GM12878 (cell line): ENCODE results near the gene LAS1L. TPM values are rescaled to one million over a fixed set of nuclear protein-coding genes. Genes with fewer than 3 reads are reported as not detected.
"Not testable (repeated sequence)": the region's sequence is repeated elsewhere in the genome, so short reads cannot be mapped to it uniquely, and the experiment has no call there.

Experiments
- ATAC-seq: fragments of 200-7000 bp; cut with Tn5 transposase; 3 replicates; pipeline ENCODE4 v1.9.1; 2020; ENCODE audit warnings: mild to moderate bottlenecking, moderate library complexity
- BruUV-seq: library from RNA; stranded (reverse); fragments of 400-500 nt; replicated peaks from 2 replicates; lab custom pipeline; 2021; lab: Mats Ljungman, UMichigan
- CTCF ChIA-PET: fragments of 300-600 bp; sonication (Branson Sonifier 250); formaldehyde crosslinking; extraction: SDS; loops from one replicate; lab custom pipeline; 2021; ENCODE audit warnings: inconsistent platforms; lab: Yijun Ruan, JAX
- POLR2A ChIA-PET: fragments of 350-600 bp; formaldehyde crosslinking; extraction: SDS; loops from one replicate; lab custom pipeline; 2021; ENCODE audit warnings: inconsistent platforms; lab: Charles Lee
- RAD21 ChIA-PET: fragments of 300-600 bp; sonication (Branson Sonifier 250); formaldehyde crosslinking; loops from one replicate; lab custom pipeline; 2023; ENCODE audit warnings: antibody characterized with exemption; ENCODE audit not compliant: unreplicated experiment; lab: Charles Lee
- SMC1A ChIA-PET: fragments of 300-600 bp; sonication (Branson Sonifier 250); formaldehyde crosslinking; loops from one replicate; lab custom pipeline; 2023; ENCODE audit not compliant: unreplicated experiment, uncharacterized antibody; lab: Charles Lee
- DNase-seq: peaks from one replicate; pipeline ENCODE4 v3.0.0-alpha.2; 2011; ENCODE audit warnings: low read depth, low spot score
- FAIRE-seq: peaks from 3 replicates; lab custom pipeline; 2011; peaks lifted over from hg19 to GRCh38; lab: Jason Lieb, UNC
- H2AFZ ChIP-seq: 2 replicates; pipeline ENCODE4 v1.6.0; 2011; ENCODE audit warnings: low read depth, low read length, control low read depth; ENCODE audit not compliant: control insufficient read depth
- H3K27ac ChIP-seq: 2 replicates; pipeline ENCODE4 v1.5.1; 2011; ENCODE audit warnings: control low read depth; ENCODE audit not compliant: control insufficient read depth, insufficient read depth
- H3K27me3 ChIP-seq, 2 experiments: replicated peaks in 1 of 2; 2 replicates each; pipeline versions ENCODE4 v1.6.0 to v1.6.1; 2011; ENCODE audit warnings: low read length in 1 of 2; ENCODE audit not compliant: control insufficient read depth in 2 of 2, insufficient read depth in 2 of 2
- H3K36me3 ChIP-seq, 2 experiments: 2 replicates each; pipeline ENCODE4 v1.5.1; 2011; ENCODE audit warnings: low read length in 1 of 2; ENCODE audit not compliant: control insufficient read depth in 2 of 2, insufficient read depth in 2 of 2
- H3K4me1 ChIP-seq: 2 replicates; pipeline ENCODE4 v1.6.1; 2011; ENCODE audit warnings: mild to moderate bottlenecking, low read length, moderate library complexity, mixed read lengths; ENCODE audit not compliant: control insufficient read depth, insufficient read depth
- H3K4me2 ChIP-seq: 2 replicates; pipeline ENCODE4 v1.6.0; 2011; ENCODE audit warnings: control low read depth; ENCODE audit not compliant: control insufficient read depth, insufficient read depth
- H3K4me3 ChIP-seq: fragments of 200-600 bp; sonication (generic); 2 replicates; pipeline ENCODE4 v1.5.1; 2016
- H3K79me2 ChIP-seq: 2 replicates; pipeline ENCODE4 v1.6.0; 2011; ENCODE audit warnings: low read length; ENCODE audit not compliant: control insufficient read depth, insufficient read depth
- H3K9ac ChIP-seq: 2 replicates; pipeline ENCODE4 v1.8.0; 2011; ENCODE audit warnings: low read length, control low read depth, mixed read lengths; ENCODE audit not compliant: control insufficient read depth, insufficient read depth
- H3K9me3 ChIP-seq: replicated peaks from 3 replicates; pipeline ENCODE4 v1.5.1; 2011; ENCODE audit warnings: mild to moderate bottlenecking, low read length; ENCODE audit not compliant: control insufficient read depth, insufficient read depth
- H4K20me1 ChIP-seq: 2 replicates; pipeline ENCODE4 v1.6.0; 2011; ENCODE audit not compliant: control insufficient read depth, insufficient read depth
- HDAC2 ChIP-seq: fragments of 200-600 bp; sonication (generic); IDR thresholded peaks from 2 replicates; pipeline ENCODE4 v1.6.1; 2017
- IKZF1 ChIP-seq: fragments of 450-650 bp; conservative IDR thresholded peaks from 2 replicates; pipeline ENCODE4 v1.6.1; 2017; ENCODE audit warnings: antibody characterized with exemption, mild to moderate bottlenecking
- IRF4 ChIP-seq: IDR thresholded peaks from 2 replicates; pipeline ENCODE4 v1.6.1; 2011; ENCODE audit warnings: low read depth, low read length
- TCF12 ChIP-seq: IDR thresholded peaks from 2 replicates; pipeline ENCODE4 v1.6.1; 2011; ENCODE audit warnings: low read depth, mild to moderate bottlenecking, low read length
- WGBS: methylation state at CpG from one replicate; pipeline ENCODE4 v1.1.6; 2016; ENCODE audit warnings: low lambda C conversion rate; ENCODE audit not compliant: insufficient replicate concordance, insufficient coverage; ENCODE audit errors: missing lambda C conversion rate; 5-methylcytosine and 5-hydroxymethylcytosine counted together
- in situ Hi-C: fragments of 300-500 bp; cut with MboI; formaldehyde crosslinking; loops from 9 replicates; pipeline ENCODE4 v1.14.3; 2018; ENCODE audit warnings: mixed read lengths
- intact Hi-C: fragments of 100-400 bp; cut with micrococcal nuclease; formaldehyde crosslinking; loops from one replicate; pipeline ENCODE4 v1.14.2; 2022; ENCODE audit not compliant: unreplicated experiment
- polyA plus RNA-seq, 11 experiments: library from polyadenylated mRNA; depleted of rRNA in 4 of 11; unstranded in 6 of 11; stranded (reverse) in 5 of 11; fragments of >200 nt; fragmentation: Nextera tagmentation in 4 of 11; fragmentation: Illumina TruSeq in 1 of 11; extraction: Ambion mirVana in 4 of 11; extraction: Trizol in 1 of 11; gene quantifications; 1 replicate in 1 of 11; 2 replicates in 10 of 11; pipeline versions ENCODE4 v1.2.1 to v1.2.3, GENCODE V29; 2011 to 2016; ENCODE audit warnings: inconsistent platforms in 2 of 11, missing spikeins in 2 of 11, low read depth in 1 of 11
- total RNA-seq, 4 experiments: library from RNA; depleted of rRNA in 3 of 4; stranded (reverse); fragments of >200 nt in 3 of 4; fragmentation: Illumina TruSeq in 1 of 4; extraction: Trizol in 1 of 4; gene quantifications; 2 replicates each; pipeline versions ENCODE4 v1.2.1 to v1.2.3, GENCODE V29; 2013 to 2021
- TF ChIP-seq, protein P1 (sequence below): fragments of 450-650 bp; IDR thresholded peaks from 2 replicates; pipeline ENCODE4 v1.6.1; 2018; ENCODE audit warnings: mild to moderate bottlenecking, low read depth, moderate library complexity; ENCODE audit not compliant: partially characterized antibody

The LAS1L gene
- total and polyA plus RNA-seq, 10 of the 15 experiments (the other 5 are each of a cell fraction or from before 2014, with no cell fraction given) = 27.4 to 100 (median 56.4) TPM

- Histone ChIP-seq H3K27ac (no peak overlapping the region), H3K4me3 (no peak overlapping the region), H3K9me3 (no peaks in the 10 kb centered on the region; the same call in 2 of the 3 replicates), H3K4me2 (no peak overlapping the region), H3K36me3 (no peaks in the 10 kb centered on the region), H3K9ac (no peak overlapping the region), H4K20me1 (no peaks in the 10 kb centered on the region), H2AFZ (no peak overlapping the region), H3K27me3 (no peaks in the 10 kb centered on the region), H3K4me1 (no peaks in the 10 kb centered on the region), H3K79me2 (no peaks in the 10 kb centered on the region)
- DNase-seq (no peak), ATAC-seq (no peak), FAIRE-seq (no peak)
- ChIA-PET POLR2A (no interaction called here), SMC1A (no interaction called here), CTCF (no interaction called here), RAD21 (no interaction called here)
- in situ Hi-C loops (no loop called here), intact Hi-C loops (no loop called here)
- TF ChIP-seq IKZF1 (no peak), HDAC2 (no peak), IRF4 (no peak), TCF12 (no peak)
- TF ChIP-seq, protein P1, sequence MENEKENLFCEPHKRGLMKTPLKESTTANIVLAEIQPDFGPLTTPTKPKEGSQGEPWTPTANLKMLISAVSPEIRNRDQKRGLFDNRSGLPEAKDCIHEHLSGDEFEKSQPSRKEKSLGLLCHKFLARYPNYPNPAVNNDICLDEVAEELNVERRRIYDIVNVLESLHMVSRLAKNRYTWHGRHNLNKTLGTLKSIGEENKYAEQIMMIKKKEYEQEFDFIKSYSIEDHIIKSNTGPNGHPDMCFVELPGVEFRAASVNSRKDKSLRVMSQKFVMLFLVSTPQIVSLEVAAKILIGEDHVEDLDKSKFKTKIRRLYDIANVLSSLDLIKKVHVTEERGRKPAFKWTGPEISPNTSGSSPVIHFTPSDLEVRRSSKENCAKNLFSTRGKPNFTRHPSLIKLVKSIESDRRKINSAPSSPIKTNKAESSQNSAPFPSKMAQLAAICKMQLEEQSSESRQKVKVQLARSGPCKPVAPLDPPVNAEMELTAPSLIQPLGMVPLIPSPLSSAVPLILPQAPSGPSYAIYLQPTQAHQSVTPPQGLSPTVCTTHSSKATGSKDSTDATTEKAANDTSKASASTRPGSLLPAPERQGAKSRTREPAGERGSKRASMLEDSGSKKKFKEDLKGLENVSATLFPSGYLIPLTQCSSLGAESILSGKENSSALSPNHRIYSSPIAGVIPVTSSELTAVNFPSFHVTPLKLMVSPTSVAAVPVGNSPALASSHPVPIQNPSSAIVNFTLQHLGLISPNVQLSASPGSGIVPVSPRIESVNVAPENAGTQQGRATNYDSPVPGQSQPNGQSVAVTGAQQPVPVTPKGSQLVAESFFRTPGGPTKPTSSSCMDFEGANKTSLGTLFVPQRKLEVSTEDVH = no peak
- no TSS peak for BruUV-seq
- WGBS = 49% methylated on average over 4 of the region's 4 CpGs
Observed at GRCh38 chrX:65572971-65573370, 38.4 kb upstream of the LAS1L start.

DNA sequence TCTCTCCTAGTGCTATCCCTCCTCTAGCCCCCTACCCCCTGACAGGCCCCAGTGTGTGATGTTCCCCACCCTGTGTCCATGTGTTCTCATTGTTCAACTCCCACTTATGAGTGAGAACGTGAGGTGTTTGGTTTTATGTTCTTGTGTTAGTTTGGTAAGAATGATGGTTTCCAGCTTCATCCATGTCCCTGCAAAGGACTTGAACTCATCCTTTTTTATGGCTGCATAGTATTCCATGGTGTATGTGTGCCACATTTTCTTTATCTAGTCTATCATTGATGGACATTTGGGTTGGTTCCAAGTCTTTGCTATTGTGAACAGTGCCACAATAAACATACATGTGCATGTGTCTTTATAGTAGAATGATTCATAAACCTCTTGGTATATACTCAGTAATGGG lies 28.3 kb upstream of the LAS1L start:
- H3K4me1 ChIP-seq, FAIRE-seq, H3K4me3 ChIP-seq, CTCF ChIA-PET, H3K4me2 ChIP-seq, RAD21 ChIA-PET, SMC1A ChIA-PET, H3K27ac ChIP-seq, ATAC-seq, H2AFZ ChIP-seq, H4K20me1 ChIP-seq, H3K79me2 ChIP-seq, in situ Hi-C loops, POLR2A ChIA-PET, H3K36me3 ChIP-seq, DNase-seq, BruUV-seq, H3K9me3 ChIP-seq, H3K9ac ChIP-seq, H3K27me3 ChIP-seq, intact Hi-C loops: not testable (repeated sequence)
- 30% methylated on average over 1 of the region's 1 CpG for WGBS
